Neuronal stem cell (in vitro differentiated cells): Measurements from ENCODE around the gene NSUN4.

Source experiments
- DNase-seq: peaks from one replicate; pipeline ENCODE4 v3.0.0-alpha.2; 2013; ENCODE audit warnings: low spot score
- H2AFZ ChIP-seq: one replicate; pipeline ENCODE4 v1.6.1; 2013; ENCODE audit warnings: mild to moderate bottlenecking, low read length, inconsistent platforms
- H2AK5ac ChIP-seq: 2 replicates; pipeline ENCODE4 v1.6.1; 2013; ENCODE audit warnings: low read depth, mild to moderate bottlenecking, inconsistent platforms, low read length, moderate library complexity, mixed read lengths
- H2BK120ac ChIP-seq: 2 replicates; pipeline ENCODE4 v1.6.1; 2013; ENCODE audit warnings: low read depth, mild to moderate bottlenecking, inconsistent platforms, low read length, moderate library complexity, mixed read lengths
- H2BK12ac ChIP-seq: one replicate; pipeline ENCODE4 v1.6.1; 2013; ENCODE audit warnings: low read length, inconsistent platforms
- H2BK15ac ChIP-seq: 2 replicates; pipeline ENCODE4 v1.6.1; 2013; ENCODE audit warnings: mild to moderate bottlenecking, low read length, inconsistent platforms, mixed read lengths
- H2BK5ac ChIP-seq: one replicate; pipeline ENCODE4 v1.6.1; 2013; ENCODE audit warnings: inconsistent platforms, mild to moderate bottlenecking, low read length, moderate library complexity
- H3K14ac ChIP-seq: one replicate; pipeline ENCODE4 v1.6.1; 2013; ENCODE audit warnings: low read length, inconsistent platforms
- H3K18ac ChIP-seq: 2 replicates; pipeline ENCODE4 v1.6.1; 2013; ENCODE audit warnings: low read length, inconsistent platforms
- H3K23ac ChIP-seq: 2 replicates; pipeline ENCODE4 v1.6.1; 2013; ENCODE audit warnings: low read depth, mild to moderate bottlenecking, mixed read lengths, low read length, inconsistent platforms; ENCODE audit not compliant: poor library complexity
- H3K27ac ChIP-seq: replicated peaks from 3 replicates; pipeline ENCODE4 v1.5.1; 2013; ENCODE audit warnings: low read length, inconsistent platforms
- H3K27me3 ChIP-seq, 3 experiments: 2 replicates each; pipeline ENCODE4 v1.6.1; 2013; ENCODE audit warnings: low read length in 3 of 3, mild to moderate bottlenecking in 2 of 3, inconsistent platforms in 1 of 3, low read depth in 1 of 3, mixed read lengths in 1 of 3, moderate library complexity in 1 of 3; ENCODE audit not compliant: control insufficient read depth in 3 of 3, insufficient read depth in 3 of 3
- H3K36me3 ChIP-seq, 2 donors: replicated peaks in 1 of 2; 2 replicates each; pipeline ENCODE4 v1.6.1; 2013; ENCODE audit warnings: low read length in 2 of 2; ENCODE audit not compliant: control insufficient read depth in 2 of 2, insufficient read depth in 2 of 2
- H3K4ac ChIP-seq: 2 replicates; pipeline ENCODE4 v1.6.1; 2013; ENCODE audit warnings: inconsistent platforms, mild to moderate bottlenecking, low read length, moderate library complexity
- H3K4me1 ChIP-seq, 2 donors: 1 replicate in 1 of 2; 2 replicates in 1 of 2; pipeline ENCODE4 v1.6.1; 2013; ENCODE audit warnings: low read length in 2 of 2, low read depth in 1 of 2; ENCODE audit not compliant: control insufficient read depth in 2 of 2, insufficient read depth in 1 of 2
- H3K4me2 ChIP-seq: one replicate; pipeline ENCODE4 v1.6.1; 2013; ENCODE audit warnings: mild to moderate bottlenecking, low read length, inconsistent platforms; ENCODE audit not compliant: insufficient read depth, poor library complexity, severe bottlenecking
- H3K4me3 ChIP-seq, 2 donors: 2 replicates each; pipeline ENCODE4 v1.5.1; 2013; ENCODE audit warnings: low read length in 2 of 2, mild to moderate bottlenecking in 2 of 2, inconsistent platforms in 1 of 2, moderate library complexity in 1 of 2
- H3K79me1 ChIP-seq: one replicate; pipeline ENCODE4 v1.6.1; 2013; ENCODE audit warnings: low read depth, mild to moderate bottlenecking, inconsistent platforms, low read length, moderate library complexity
- H3K9ac ChIP-seq: one replicate; pipeline ENCODE4 v1.6.1; 2013; ENCODE audit warnings: mild to moderate bottlenecking, low read depth, low read length, inconsistent platforms; ENCODE audit not compliant: poor library complexity
- H3K9me3 ChIP-seq, 2 donors: replicated peaks in 1 of 2; 2 replicates each; pipeline versions ENCODE3 to v1.6.1; 2013; ENCODE audit warnings: low read length in 2 of 2, mild to moderate bottlenecking in 2 of 2, inconsistent platforms in 1 of 2, low read depth in 1 of 2, mixed read lengths in 1 of 2, moderate library complexity in 1 of 2; ENCODE audit not compliant: control insufficient read depth in 2 of 2, insufficient read depth in 1 of 2
- H4K8ac ChIP-seq: one replicate; pipeline ENCODE4 v1.6.1; 2013; ENCODE audit warnings: low read depth, mild to moderate bottlenecking, inconsistent platforms, low read length, moderate library complexity
- H4K91ac ChIP-seq: one replicate; pipeline ENCODE4 v1.6.1; 2013; ENCODE audit warnings: low read length, low read depth, mild to moderate bottlenecking, inconsistent platforms; ENCODE audit not compliant: poor library complexity
- WGBS, 2 donors: extraction: QIAGEN DNeasy Blood & Tissue Kit; methylation state at CpG; one replicate each; pipeline ENCODE4 v1.1.7; 2013; ENCODE audit warnings: missing lambda C conversion rate in 2 of 2, mixed read lengths in 1 of 2; ENCODE audit not compliant: insufficient read length in 2 of 2, insufficient replicate concordance in 1 of 2; ENCODE audit errors: extremely low coverage in 2 of 2; 5-methylcytosine and 5-hydroxymethylcytosine counted together

The NSUN4 gene

DNA sequence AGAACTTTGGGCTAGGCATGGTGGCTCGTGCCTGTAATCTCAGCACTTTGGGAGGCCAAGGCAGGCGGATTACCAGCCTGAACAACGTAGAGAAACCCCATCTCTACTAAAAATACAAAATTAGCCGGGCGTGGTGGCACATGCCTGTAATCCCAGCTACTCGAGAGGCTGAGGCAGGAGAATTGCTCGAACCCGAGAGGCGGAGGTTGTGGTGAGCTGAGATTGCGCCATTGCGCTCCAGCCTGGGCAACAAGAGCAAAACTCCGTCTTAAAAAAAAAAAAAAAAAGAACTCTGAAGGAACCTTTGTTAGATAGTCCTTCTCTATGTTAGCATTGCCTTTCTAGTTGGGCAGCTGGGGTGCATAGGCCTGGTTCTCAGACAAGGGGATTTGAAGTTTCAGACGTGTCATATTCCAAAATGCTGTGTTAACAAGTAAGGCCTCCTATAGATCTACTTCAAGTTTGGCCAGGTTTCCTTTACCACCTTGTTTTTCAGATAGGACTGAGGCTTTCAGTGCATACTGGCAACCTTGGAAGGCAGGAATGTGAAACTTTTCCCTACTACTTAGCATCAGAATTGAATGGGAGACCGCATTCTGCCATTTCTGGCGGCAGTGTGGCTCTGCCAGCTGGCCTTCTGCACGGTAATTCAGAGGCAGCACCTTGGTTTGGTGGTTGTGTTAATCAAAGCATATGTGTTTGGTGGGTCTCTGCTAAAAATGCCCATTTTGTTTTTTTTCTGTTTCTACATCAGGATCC is 31.0 kb upstream of the NSUN4 start:
- no peak overlapping the region for H3K4ac ChIP-seq
- H2BK120ac ChIP-seq: no peak overlapping the region
- no peak overlapping the region for H2BK12ac ChIP-seq
- no peak overlapping the region for H3K14ac ChIP-seq
- H2BK15ac ChIP-seq: no peak overlapping the region
- H2AK5ac ChIP-seq: no peak overlapping the region
- peaks cover 26 to 80% of the 10 kb centered on the region in 2 donors for H3K36me3 ChIP-seq
- no peaks in the 10 kb centered on the region for H3K9me3 ChIP-seq
- no peaks in the 10 kb centered on the region for H3K27me3 ChIP-seq
- peaks cover 2% of the 10 kb centered on the region in 2 donors for H3K4me1 ChIP-seq
- no CpG with 5 or more reads among the region's 16 CpGs for WGBS, 2 donors
- no peak overlapping the region for H3K27ac ChIP-seq
- no peak overlapping the region for H3K18ac ChIP-seq
- peaks cover 2% of the 10 kb centered on the region for H3K79me1 ChIP-seq
- no peak for DNase-seq
- no peak overlapping the region for H3K4me3 ChIP-seq
- H3K23ac ChIP-seq: no peak overlapping the region
- H4K91ac ChIP-seq: no peak overlapping the region
- no peak overlapping the region for H3K4me2 ChIP-seq
- no peak overlapping the region for H3K9ac ChIP-seq
- H2AFZ ChIP-seq: no peak overlapping the region
- no peak overlapping the region for H2BK5ac ChIP-seq
- H4K8ac ChIP-seq: no peak overlapping the region

DNA sequence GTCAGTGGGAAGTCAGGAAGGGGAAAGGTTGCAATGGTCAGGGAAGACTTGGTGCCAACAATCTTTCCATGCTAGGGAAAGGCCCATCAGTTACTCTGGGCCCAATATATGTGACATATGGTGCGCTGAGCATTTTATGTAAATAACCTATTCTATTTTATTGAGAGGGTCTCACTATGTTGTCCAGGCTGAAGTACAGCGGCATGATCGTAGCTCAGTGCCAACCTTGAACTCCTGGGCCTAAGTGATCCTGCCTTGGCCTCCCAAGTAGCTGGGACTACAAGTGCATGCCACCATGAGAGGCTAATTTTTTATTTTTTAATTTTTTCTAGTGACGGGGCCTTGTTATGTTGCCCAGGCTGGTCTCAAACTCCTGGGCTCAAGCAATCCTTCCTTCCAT is 30.3 kb upstream of the NSUN4 start:
- Histone ChIP-seq H3K23ac (no peak overlapping the region), H3K36me3 (peaks cover 29 to 81% of the 10 kb centered on the region in 2 donors), H3K4me2 (no peak overlapping the region), H3K4me3 (no peak overlapping the region), H3K4me1 (no peaks in the 10 kb centered on the region), H4K8ac (no peak overlapping the region), H3K9ac (no peak overlapping the region), H3K9me3 (no peaks in the 10 kb centered on the region), H3K27ac (no peak overlapping the region), H2BK15ac (no peak overlapping the region), H3K18ac (no peak overlapping the region), H2AK5ac (no peak overlapping the region), H2BK12ac (no peak overlapping the region), H4K91ac (no peak overlapping the region), H3K27me3 (no peaks in the 10 kb centered on the region), H3K14ac (no peak overlapping the region), H2BK120ac (no peak overlapping the region), H2BK5ac (no peak overlapping the region), H2AFZ (no peak overlapping the region), H3K4ac (no peak overlapping the region), H3K79me1 (peaks cover 2% of the 10 kb centered on the region)
- DNase-seq: no peak
- WGBS, 2 donors: no CpG with 5 or more reads among the region's 4 CpGs

DNA sequence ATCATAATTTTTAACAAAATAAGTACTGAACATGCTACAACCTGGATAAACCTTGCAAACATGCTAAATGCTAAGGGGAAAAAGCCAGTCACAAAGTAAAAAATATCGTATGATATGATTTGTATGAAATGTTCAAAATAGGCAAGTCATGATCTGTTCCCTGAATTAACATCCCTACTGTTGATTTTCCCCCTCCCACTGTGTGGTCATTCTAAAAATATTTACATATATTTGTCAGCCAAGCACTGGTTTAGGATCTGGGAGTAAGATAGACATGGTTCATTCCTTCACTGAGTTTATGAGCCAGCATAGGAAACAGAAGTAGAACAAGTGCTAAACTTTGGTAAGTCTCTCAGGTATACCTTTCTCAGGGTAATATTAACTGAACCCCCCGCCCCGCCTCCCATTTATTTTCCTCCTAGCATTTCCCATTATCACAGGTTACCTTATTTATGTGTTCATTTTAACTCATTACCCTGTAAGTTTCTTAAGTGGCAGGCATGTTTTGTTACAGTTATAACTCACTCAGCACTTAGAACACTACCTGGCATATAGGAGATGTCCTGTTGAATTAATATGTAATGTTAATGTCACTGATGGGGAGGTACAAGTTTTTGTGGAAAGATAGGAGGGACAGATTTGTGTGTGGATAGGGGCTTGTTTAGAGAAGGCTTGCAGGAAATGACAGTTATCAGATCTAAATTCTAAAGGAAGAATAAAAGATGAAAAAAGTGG is 24.8 kb upstream of the NSUN4 start:
- Histone ChIP-seq H3K79me1 (no peaks in the 10 kb centered on the region), H3K4me3 (no peak overlapping the region), H4K8ac (no peak overlapping the region), H3K18ac (no peak overlapping the region), H3K4me1 (peaks cover 0 to 3% of the 10 kb centered on the region in 2 donors), H3K36me3 (peaks cover 20 to 60% of the 10 kb centered on the region in 2 donors), H2AFZ (no peak overlapping the region), H2BK15ac (no peak overlapping the region), H3K9me3 (no peaks in the 10 kb centered on the region), H2BK120ac (no peak overlapping the region), H2BK12ac (no peak overlapping the region), H3K27me3 (no peaks in the 10 kb centered on the region), H3K9ac (no peak overlapping the region), H3K4me2 (no peak overlapping the region), H3K23ac (no peak overlapping the region), H3K27ac (no peak overlapping the region), H4K91ac (no peak overlapping the region), H3K4ac (no peak overlapping the region), H2BK5ac (no peak overlapping the region), H3K14ac (no peak overlapping the region), H2AK5ac (no peak overlapping the region)
- no CpG with 5 or more reads among the region's 3 CpGs for WGBS, 2 donors
- DNase-seq: no peak

DNA sequence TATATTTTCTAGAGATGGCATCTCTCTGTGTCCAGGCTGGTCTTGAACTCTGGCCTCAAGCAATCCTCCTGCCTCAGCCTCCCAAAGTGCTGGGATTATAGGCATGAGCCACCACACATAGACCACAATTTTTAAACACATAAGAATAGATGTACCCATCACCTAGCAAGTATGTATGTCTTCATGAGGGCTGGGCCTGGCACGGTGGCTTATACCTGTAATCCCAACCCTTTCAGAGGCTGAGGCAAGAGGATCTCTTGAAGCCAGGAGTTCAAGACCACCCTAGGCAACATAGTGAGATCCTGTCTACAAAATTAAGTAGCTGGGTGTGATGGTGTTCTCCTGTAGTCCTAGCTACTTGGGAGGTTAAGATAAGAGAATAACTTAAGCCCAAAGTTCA is 23.3 kb upstream of the NSUN4 start:
- Histone ChIP-seq H3K27me3 (no peaks in the 10 kb centered on the region), H3K27ac (no peak overlapping the region), H3K4me3 (no peak overlapping the region), H3K9ac (no peak overlapping the region), H2BK120ac (no peak overlapping the region), H3K23ac (no peak overlapping the region), H2BK12ac (no peak overlapping the region), H2BK5ac (no peak overlapping the region), H2AFZ (no peak overlapping the region), H3K36me3 (peaks cover 15 to 46% of the 10 kb centered on the region in 2 donors), H3K9me3 (no peaks in the 10 kb centered on the region), H4K8ac (no peak overlapping the region), H3K4me1 (peaks cover 0 to 6% of the 10 kb centered on the region in 2 donors), H2BK15ac (no peak overlapping the region), H2AK5ac (no peak overlapping the region), H3K4me2 (no peak overlapping the region), H3K18ac (no peak overlapping the region), H4K91ac (no peak overlapping the region), H3K4ac (no peak overlapping the region), H3K14ac (no peak overlapping the region), H3K79me1 (no peaks in the 10 kb centered on the region)
- DNase-seq: no peak
- WGBS, 2 donors: no CpG with 5 or more reads among the region's 1 CpG
